Transverse colon (tissue), 4 donors: ENCODE results near the gene DCAF8.

Source experiments
- EP300 ChIP-seq: sonication (generic); formaldehyde crosslinking; IDR thresholded peaks from one replicate; pipeline ENCODE4 v1.6.1; 2017; ENCODE audit warnings: antibody characterized with exemption, low read depth
- POLR2A ChIP-seq: fragments of 450-650 bp; IDR thresholded peaks from one replicate; pipeline ENCODE4 v1.6.1; 2016; ENCODE audit warnings: antibody characterized with exemption, mild to moderate bottlenecking, moderate library complexity
- POLR2AphosphoS5 ChIP-seq, 3 donors: sonication (generic); formaldehyde crosslinking; IDR thresholded peaks; one replicate each; pipeline ENCODE4 v1.6.1; 2016; ENCODE audit warnings: antibody characterized with exemption in 3 of 3
- TF ChIP-seq, protein P1 (sequence below), 5 experiments: fragments of 200-600 bp in 3 of 5; fragments of 450-650 bp in 2 of 5; sonication (generic) in 3 of 5; IDR thresholded peaks; 1 replicate in 2 of 5; 2 replicates in 3 of 5; pipeline ENCODE4 v1.5.1; 2016 to 2017; ENCODE audit warnings: antibody characterized with exemption in 5 of 5, inconsistent platforms in 3 of 5, mild to moderate bottlenecking in 2 of 5, moderate library complexity in 1 of 5

GRCh38 chr1:160227034-160227433 is 35.3 kb downstream of the DCAF8 start:
- TF ChIP-seq EP300, result no peak
- TF ChIP-seq, protein P1, sequence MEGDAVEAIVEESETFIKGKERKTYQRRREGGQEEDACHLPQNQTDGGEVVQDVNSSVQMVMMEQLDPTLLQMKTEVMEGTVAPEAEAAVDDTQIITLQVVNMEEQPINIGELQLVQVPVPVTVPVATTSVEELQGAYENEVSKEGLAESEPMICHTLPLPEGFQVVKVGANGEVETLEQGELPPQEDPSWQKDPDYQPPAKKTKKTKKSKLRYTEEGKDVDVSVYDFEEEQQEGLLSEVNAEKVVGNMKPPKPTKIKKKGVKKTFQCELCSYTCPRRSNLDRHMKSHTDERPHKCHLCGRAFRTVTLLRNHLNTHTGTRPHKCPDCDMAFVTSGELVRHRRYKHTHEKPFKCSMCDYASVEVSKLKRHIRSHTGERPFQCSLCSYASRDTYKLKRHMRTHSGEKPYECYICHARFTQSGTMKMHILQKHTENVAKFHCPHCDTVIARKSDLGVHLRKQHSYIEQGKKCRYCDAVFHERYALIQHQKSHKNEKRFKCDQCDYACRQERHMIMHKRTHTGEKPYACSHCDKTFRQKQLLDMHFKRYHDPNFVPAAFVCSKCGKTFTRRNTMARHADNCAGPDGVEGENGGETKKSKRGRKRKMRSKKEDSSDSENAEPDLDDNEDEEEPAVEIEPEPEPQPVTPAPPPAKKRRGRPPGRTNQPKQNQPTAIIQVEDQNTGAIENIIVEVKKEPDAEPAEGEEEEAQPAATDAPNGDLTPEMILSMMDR (IDR thresholded peaks at IDR 0.05), result no peak
- no peak for TF ChIP-seq POLR2A
- no peak for TF ChIP-seq POLR2AphosphoS5 (IDR thresholded peaks at IDR 0.05)
